ENCODE data around the gene ATXN1L.

DNA sequence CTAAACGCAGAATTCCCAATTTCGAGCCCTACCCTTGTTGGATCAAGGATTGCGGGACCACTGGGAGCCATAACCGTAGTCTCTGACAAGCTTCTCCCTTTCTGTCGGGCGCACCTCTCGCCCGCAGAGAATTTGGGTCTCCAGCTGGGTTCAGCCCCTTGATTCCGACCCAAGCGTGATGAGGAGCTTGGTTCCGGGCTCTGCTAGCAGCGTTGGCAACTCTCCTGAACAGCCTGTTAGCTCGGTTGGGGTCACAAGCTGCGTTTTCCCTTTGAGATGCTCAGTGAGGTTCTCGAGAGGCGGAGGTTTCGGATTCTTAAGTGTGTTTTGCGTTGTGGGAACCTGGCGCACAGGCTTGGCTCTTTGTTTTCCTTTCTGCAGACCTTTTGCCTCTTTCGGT lies 655 bp downstream of the ATXN1L start:
- no peak for TF ChIP-seq LEF1 (IDR thresholded peaks at IDR 0.05; ENCODE audit: borderline replicate concordance)
- TF ChIP-seq SP1 (IDR thresholded peaks at IDR 0.05): no peak

Data from HEK293T (cell line).